Gastrocnemius medialis (tissue), 4 donors: Measurements from ENCODE around the gene MYL3. TPM values are rescaled to one million over a fixed set of nuclear protein-coding genes. Genes with fewer than 3 reads are reported as not detected.
A peak's percentile ranks its signal among the peaks of the same experiment; 100 is the strongest.

Experiments
- ATAC-seq, 2 donors: fragments of 150-250 bp; one replicate each; pipeline ENCODE4 v1.9.1; 2016
- DNase-seq, 2 donors: peaks; one replicate each; pipeline ENCODE4 v3.0.0-alpha.2; 2019
- H3K27ac ChIP-seq, 4 donors: fragments of 200-600 bp; sonication (generic); 1 replicate in 1 of 4; 2 replicates in 3 of 4; pipeline ENCODE4 v1.5.1; 2016 to 2018; ENCODE audit warnings: mild to moderate bottlenecking in 2 of 4, moderate library complexity in 1 of 4
- H3K27me3 ChIP-seq, 3 donors: fragments of 200-600 bp; sonication (generic) in 2 of 3; 1 replicate in 1 of 3; 2 replicates in 2 of 3; pipeline versions ENCODE4 v1.5.1 to v1.6.0; 2016 to 2019; ENCODE audit warnings: mild to moderate bottlenecking in 1 of 3, moderate library complexity in 1 of 3
- H3K36me3 ChIP-seq, 2 donors: fragments of 200-600 bp; sonication (generic) in 1 of 2; one replicate each; pipeline ENCODE4 v1.5.1; 2017 to 2018
- H3K4me1 ChIP-seq, 2 donors: fragments of 200-600 bp; sonication (generic) in 1 of 2; one replicate each; pipeline ENCODE4 v1.5.1; 2016 to 2017; ENCODE audit warnings: mild to moderate bottlenecking in 2 of 2
- H3K4me3 ChIP-seq, 4 donors: fragments of 200-600 bp; sonication (generic) in 3 of 4; 1 replicate in 1 of 4; 2 replicates in 3 of 4; pipeline ENCODE4 v1.5.1; 2016 to 2019; ENCODE audit warnings: mild to moderate bottlenecking in 2 of 4
- H3K9me3 ChIP-seq, 3 donors: fragments of 200-600 bp; sonication (generic) in 2 of 3; 1 replicate in 1 of 3; 2 replicates in 2 of 3; pipeline ENCODE4 v1.5.1; 2016 to 2019
- CTCF ChIP-seq, 5 experiments: fragments of 450-650 bp in 3 of 5; fragments of 200-600 bp in 2 of 5; sonication (generic) in 2 of 5; IDR thresholded peaks in 4 of 5; conservative IDR thresholded peaks in 1 of 5; 1 replicate in 4 of 5; 2 replicates in 1 of 5; pipeline ENCODE4 v1.5.1; 2016 to 2019; ENCODE audit warnings: antibody characterized with exemption in 5 of 5, mild to moderate bottlenecking in 3 of 5, moderate library complexity in 3 of 5
- POLR2A ChIP-seq, 2 donors: fragments of 450-650 bp; IDR thresholded peaks; one replicate each; pipeline ENCODE4 v1.6.1; 2017; ENCODE audit warnings: antibody characterized with exemption in 2 of 2, mild to moderate bottlenecking in 2 of 2, moderate library complexity in 2 of 2
- in situ Hi-C, 4 donors: fragments of 200-750 bp; cut with MboI; loops; one replicate each; pipeline versions ENCODE4 v1.15.0 to v1.8.0; 2017; ENCODE audit warnings: low sequenced_read_pairs in 4 of 4
- intact Hi-C: fragments of 100-400 bp; cut with DNase I; formaldehyde crosslinking; loops from one replicate; pipeline ENCODE4 v1.15.1; 2023; ENCODE audit warnings: low total_unique reads
- total RNA-seq, 4 donors: library from RNA; depleted of rRNA; stranded (reverse); fragments of >200 nt; gene quantifications; one replicate each; pipeline versions ENCODE4 v1.1.0 to v1.2.3, GENCODE V29; 2016

MYL3 gene
- total RNA-seq, 4 donors from 2014 or later: 42.5 to 544 (median 281) TPM

- TF ChIP-seq CTCF (IDR thresholded peaks at IDR 0.05 in 4 of 5, conservative IDR thresholded peaks at IDR 0.05 in 1 of 5) (peak in 4 of 5 experiments; percentile 40 to 51 (median 45)), POLR2A (IDR thresholded peaks at IDR 0.05) (peak in 1 of 2 donors; percentile 28)
- intact Hi-C loops: loop anchor here (5.0 kb wide), 3 partner anchors 46 to 139 kb away; no protein-coding TSS in a partner anchor
- peaks cover 5 to 25% of the 10 kb centered on the region in 2 donors for H3K4me1 ChIP-seq
- in situ Hi-C loops: no loop called here
- no peaks in the 10 kb centered on the region for H3K9me3 ChIP-seq
- DNase-seq (peak; percentile 41 to 61), ATAC-seq (peak; percentile 51 to 59)
- peak overlapping the region; percentile 58 to 81 (median 75) for H3K27ac ChIP-seq
- H3K4me3 ChIP-seq: peak overlapping the region; percentile 51 to 58 (median 55)
- no peaks in the 10 kb centered on the region for H3K27me3 ChIP-seq
- H3K36me3 ChIP-seq: no peaks in the 10 kb centered on the region
Observed at GRCh38 chr3:46845860-46846623, 17.2 kb downstream of the MYL3 start.

- Histone ChIP-seq H3K27me3 (no peaks in the 10 kb centered on the region), H3K9me3 (no peaks in the 10 kb centered on the region), H3K4me1 (peaks cover 5 to 25% of the 10 kb centered on the region in 2 donors), H3K27ac (peak overlapping the region; percentile 58 to 81 (median 75)), H3K36me3 (no peaks in the 10 kb centered on the region), H3K4me3 (peak overlapping the region; percentile 51 to 58 (median 55))
- DNase-seq (peak in 1 of 2 donors; percentile 63), ATAC-seq (peak; percentile 61 to 65)
- intact Hi-C loops (loop anchor here (5.0 kb wide), 3 partner anchors 47 to 138 kb away; no protein-coding TSS in a partner anchor), in situ Hi-C loops (no loop called here)
- TF ChIP-seq CTCF (IDR thresholded peaks at IDR 0.05 in 4 of 5, conservative IDR thresholded peaks at IDR 0.05 in 1 of 5) (no peak), POLR2A (IDR thresholded peaks at IDR 0.05) (no peak)
Observed at GRCh38 chr3:46845397-46845859, 17.8 kb downstream of the MYL3 start.

GRCh38 chr3:46844881-46845312, 18.3 kb downstream of the MYL3 start:
- peak overlapping the region; percentile 58 to 81 (median 75) for H3K27ac ChIP-seq
- intact Hi-C loops (loop anchor here (5.0 kb wide), 3 partner anchors 47 to 138 kb away; no protein-coding TSS in a partner anchor), in situ Hi-C loops (no loop called here)
- TF ChIP-seq POLR2A (IDR thresholded peaks at IDR 0.05) (no peak), CTCF (IDR thresholded peaks at IDR 0.05 in 4 of 5, conservative IDR thresholded peaks at IDR 0.05 in 1 of 5) (no peak)
- DNase-seq (no peak), ATAC-seq (peak in 1 of 2 donors; percentile 20)
- no peaks in the 10 kb centered on the region for H3K36me3 ChIP-seq
- peaks cover 5 to 25% of the 10 kb centered on the region in 2 donors for H3K4me1 ChIP-seq
- no peaks in the 10 kb centered on the region for H3K9me3 ChIP-seq
- no peaks in the 10 kb centered on the region for H3K27me3 ChIP-seq
- peak overlapping the region; percentile 51 to 58 (median 55) for H3K4me3 ChIP-seq

DNA sequence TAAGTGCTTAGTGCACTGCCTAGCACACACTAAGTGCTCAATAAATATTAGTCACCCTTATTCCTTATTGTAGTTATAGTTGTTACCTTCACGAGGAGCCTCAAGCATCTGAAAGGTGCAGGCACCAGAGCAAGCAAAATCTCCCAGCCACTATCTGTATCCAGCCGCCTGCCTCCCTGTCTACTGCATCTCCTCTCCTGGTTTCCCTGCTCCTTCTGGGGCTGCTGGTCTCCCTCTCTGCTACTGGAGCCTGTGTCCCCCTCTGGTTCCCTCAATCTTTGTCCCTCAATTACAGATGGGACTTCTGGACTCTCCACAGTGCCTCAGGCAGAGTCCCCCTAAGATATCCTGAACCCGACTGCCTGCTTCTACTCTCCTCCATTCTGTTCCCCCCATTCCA, 18.8 kb downstream of the MYL3 start:
- Histone ChIP-seq H3K36me3 (no peaks in the 10 kb centered on the region), H3K4me1 (peaks cover 5 to 25% of the 10 kb centered on the region in 2 donors), H3K9me3 (no peaks in the 10 kb centered on the region), H3K4me3 (no peak overlapping the region), H3K27ac (peak overlapping the region; percentile 58 to 81 (median 75)), H3K27me3 (no peaks in the 10 kb centered on the region)
- ATAC-seq (no peak), DNase-seq (no peak)
- TF ChIP-seq CTCF (IDR thresholded peaks at IDR 0.05 in 4 of 5, conservative IDR thresholded peaks at IDR 0.05 in 1 of 5) (no peak), POLR2A (IDR thresholded peaks at IDR 0.05) (no peak)
- in situ Hi-C loops (no loop called here), intact Hi-C loops (no loop called here)
